Peyer's patch (tissue), 4 donors: ENCODE data around the gene SLC15A1.

Experiments used
- CTCF ChIP-seq, 6 experiments: fragments of 450-650 bp in 4 of 6; fragments of 200-600 bp in 2 of 6; sonication (generic) in 1 of 6; IDR thresholded peaks; one replicate each; pipeline ENCODE4 v1.5.1; 2017 to 2019; ENCODE audit warnings: antibody characterized with exemption in 6 of 6, mild to moderate bottlenecking in 3 of 6, moderate library complexity in 1 of 6
- POLR2A ChIP-seq, 2 donors: fragments of 450-650 bp; IDR thresholded peaks; one replicate each; pipeline ENCODE4 v1.5.1; 2017; ENCODE audit warnings: antibody characterized with exemption in 2 of 2, mild to moderate bottlenecking in 2 of 2, moderate library complexity in 2 of 2

GRCh38 chr13:98778749-98779148 is 26.3 kb upstream of the SLC15A1 start:
- TF ChIP-seq CTCF (IDR thresholded peaks at IDR 0.05) (no peak), POLR2A (IDR thresholded peaks at IDR 0.05) (no peak)
